Loucy (cell line): ENCODE measurements around the gene MX2.

ENCODE experiments used
- CTCF ChIP-seq: fragments of 200-600 bp; sonication (generic); conservative IDR thresholded peaks from 2 replicates; pipeline ENCODE4 v1.5.1; 2014; ENCODE audit warnings: mild to moderate bottlenecking, antibody characterized with exemption, low read length
- EZH2phosphoT487 ChIP-seq: fragments of 200-600 bp; IDR thresholded peaks from 2 replicates; pipeline ENCODE4 v1.6.1; 2018; ENCODE audit warnings: antibody characterized with exemption, mild to moderate bottlenecking, moderate library complexity, borderline replicate concordance

GRCh38 chr21:41449613-41450012 lies 87.8 kb downstream of the MX2 start:
- no peak for TF ChIP-seq CTCF
- no peak for TF ChIP-seq EZH2phosphoT487
